C4-2B (cell line): Measurements from ENCODE around the gene HDDC2.

Source experiments
- CTCF ChIP-seq: fragments of 450-650 bp; conservative IDR thresholded peaks from 2 replicates; pipeline ENCODE4 v1.5.1; 2017; ENCODE audit warnings: mild to moderate bottlenecking
- ZFX ChIP-seq: fragments of 450-650 bp; IDR thresholded peaks from 2 replicates; pipeline ENCODE4 v1.6.1; 2017

DNA sequence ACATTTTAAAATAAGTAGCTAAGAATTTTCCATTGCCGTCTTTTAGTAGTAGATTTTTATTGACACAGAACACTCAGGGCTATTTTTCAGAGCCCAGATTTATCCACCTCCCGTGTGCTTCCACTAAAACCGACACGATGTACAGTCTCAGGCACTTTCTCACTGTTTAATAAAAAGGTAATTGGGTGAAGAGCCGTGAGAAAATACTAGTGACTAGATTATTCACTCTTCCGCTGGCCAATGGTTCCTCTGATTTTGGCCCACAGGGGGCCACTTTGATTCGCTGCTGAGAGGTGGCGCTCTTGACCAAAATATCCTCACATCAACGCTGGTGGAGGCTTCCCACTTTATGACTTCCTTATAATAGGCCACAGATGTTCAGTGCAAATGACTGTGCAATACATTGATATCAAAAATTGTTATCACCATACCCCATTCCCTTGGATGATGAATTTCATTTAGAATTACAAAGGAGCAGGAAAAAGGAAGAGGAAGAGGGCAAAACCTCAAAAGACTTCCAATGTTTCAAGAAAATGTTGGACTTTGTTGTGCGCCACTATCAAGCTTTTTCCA lies 12.3 kb upstream of the HDDC2 start:
- TF ChIP-seq CTCF (peak; percentile 86), ZFX (no peak)
